Activated T-helper 9 cell treated with anti-CD3 and anti-CD28 coated beads, Interleukin-2, amount 50 U/mL, for 16 hours (primary cell): ENCODE data around the gene NKTR.

ENCODE experiments used
- DNase-seq: peaks from one replicate; pipeline ENCODE4 v3.0.0-alpha.2; 2020; ENCODE audit warnings: low read depth

Gene NKTR

GRCh38 chr3:42651248-42652091, 51.0 kb downstream of the NKTR start:
- no peak for DNase-seq

- no peak for DNase-seq
Measured at GRCh38 chr3:42652251-42652610, 51.7 kb downstream of the NKTR start.

- DNase-seq: no peak
Measured at GRCh38 chr3:42652611-42653302, 52.3 kb downstream of the NKTR start.

- no peak for DNase-seq
Measured at GRCh38 chr3:42653303-42653559, 52.7 kb downstream of the NKTR start.

DNA sequence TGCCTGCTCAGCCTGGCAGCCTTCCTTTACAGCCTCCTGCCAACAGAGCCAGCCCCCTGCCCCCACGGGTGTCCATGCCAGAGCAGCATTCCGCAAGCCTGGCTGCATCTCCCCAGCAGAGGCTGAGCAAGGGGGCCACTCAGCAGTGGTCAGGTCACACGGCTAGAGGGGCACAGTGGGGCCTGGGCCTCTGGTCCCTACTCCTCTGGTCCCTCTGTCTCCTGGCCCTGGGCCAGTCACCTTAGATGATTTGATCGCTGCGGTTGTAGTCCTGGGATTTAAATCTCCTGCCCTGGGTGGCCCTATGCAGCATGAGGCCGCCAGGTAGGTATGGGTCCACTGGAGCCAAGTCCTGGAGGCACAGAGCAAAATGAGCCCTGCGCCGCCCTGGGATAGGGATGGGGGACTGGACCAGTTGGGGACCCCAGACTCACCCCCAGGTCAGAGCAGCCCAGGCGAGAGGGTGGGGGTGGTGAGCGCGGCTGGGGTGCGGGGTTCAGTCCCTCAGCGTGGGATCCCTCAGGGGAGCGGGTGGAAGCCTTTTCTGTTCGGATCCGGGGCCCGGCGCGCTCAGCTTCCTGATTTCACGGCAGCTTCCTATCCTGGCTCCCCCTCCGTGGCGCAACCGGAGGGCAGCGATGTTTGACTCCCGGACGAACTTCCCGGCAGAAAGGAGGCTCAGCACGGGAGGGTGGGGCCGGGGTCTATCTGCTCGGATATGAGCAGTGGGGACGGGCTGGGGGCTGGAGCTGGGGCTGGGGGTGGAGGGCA, 53.3 kb downstream of the NKTR start, which contains the start of gene ZBTB47:
TSS of gene ZBTB47 (plus strand) at position 138 of the 771 bp plus-strand sequence. CDS start 4,659 bp downstream, outside the sequence.
- no peak for DNase-seq

DNA sequence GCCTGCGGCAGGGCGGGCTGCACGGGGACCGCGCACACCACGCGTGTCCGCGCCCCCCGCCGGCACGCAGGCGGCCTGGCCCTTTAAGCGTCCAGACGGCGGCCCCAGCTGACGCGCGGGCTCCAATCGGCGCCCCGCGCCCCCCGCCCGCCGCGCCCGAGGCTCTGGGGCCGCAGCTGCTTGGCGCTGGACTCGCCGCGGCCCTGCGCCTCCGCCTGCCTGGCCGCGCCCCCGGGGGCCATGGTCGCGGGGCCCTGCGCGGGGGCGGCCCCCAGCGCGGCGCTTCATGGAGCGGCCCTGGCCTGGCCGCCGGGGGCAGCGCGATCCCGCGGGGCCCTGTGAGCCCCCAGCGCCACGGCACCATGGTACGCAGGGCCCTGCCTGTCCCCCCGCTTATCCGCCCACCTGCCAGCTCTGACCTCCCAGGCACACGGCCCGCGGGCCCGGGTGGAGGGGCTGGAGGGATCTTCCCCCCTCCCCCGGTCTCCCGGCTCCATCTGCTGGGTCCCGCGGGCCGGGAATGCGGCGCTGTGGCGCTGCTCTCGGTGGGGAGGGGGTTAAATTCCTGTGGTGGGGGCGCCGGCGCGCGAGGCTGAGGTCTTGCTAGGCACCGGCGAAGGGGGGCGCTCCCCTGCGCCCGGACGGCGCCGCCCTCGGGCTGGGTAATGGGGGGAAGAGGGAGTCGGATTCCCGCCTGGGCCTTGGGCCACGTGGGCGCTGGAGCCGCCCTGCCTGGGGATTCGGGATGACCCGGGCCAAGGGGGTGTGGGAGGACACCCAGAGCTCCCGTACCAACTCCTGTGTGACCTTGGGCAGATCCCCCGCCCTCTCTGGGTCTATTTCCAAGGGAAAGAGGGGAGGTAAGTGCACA, 54.1 kb downstream of the NKTR start:
- DNase-seq: no peak

- DNase-seq: no peak
Measured at GRCh38 chr3:42655331-42655888, 54.9 kb downstream of the NKTR start.

DNA sequence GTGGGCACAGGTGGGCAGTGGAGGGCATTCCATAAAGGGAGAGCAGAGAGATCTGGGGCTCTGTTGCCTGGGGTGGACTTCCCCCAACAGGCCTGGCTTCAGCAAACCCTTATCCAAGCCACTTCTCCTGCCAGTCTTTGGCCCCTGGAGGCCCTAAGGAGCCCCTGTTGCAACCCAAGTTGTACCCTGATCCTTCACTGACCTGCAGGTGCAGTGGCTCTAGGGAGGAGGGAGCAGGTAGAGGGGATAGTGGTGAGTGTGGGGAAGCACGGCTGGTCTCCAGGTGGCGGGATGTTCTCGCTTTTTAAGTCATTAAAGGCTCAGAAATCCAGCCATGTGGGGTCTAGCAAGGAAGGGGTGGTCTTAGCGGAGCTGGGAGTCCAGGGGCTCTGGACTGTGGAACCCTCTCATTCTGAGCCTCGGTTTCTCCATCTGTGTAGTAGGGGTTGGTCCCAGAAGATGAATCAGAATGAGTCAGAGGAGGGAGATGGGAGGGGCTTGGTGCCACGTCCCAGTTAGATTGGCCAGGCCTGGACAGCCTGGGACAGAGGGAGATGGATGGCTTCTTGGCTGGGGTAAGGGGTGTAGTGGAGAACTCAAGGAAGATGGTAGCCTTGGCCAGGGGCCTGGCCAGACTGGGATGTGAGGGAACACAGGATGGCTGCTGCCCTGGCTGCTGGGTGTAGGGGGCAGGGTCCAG, 55.6 kb downstream of the NKTR start:
- DNase-seq: no peak

DNA sequence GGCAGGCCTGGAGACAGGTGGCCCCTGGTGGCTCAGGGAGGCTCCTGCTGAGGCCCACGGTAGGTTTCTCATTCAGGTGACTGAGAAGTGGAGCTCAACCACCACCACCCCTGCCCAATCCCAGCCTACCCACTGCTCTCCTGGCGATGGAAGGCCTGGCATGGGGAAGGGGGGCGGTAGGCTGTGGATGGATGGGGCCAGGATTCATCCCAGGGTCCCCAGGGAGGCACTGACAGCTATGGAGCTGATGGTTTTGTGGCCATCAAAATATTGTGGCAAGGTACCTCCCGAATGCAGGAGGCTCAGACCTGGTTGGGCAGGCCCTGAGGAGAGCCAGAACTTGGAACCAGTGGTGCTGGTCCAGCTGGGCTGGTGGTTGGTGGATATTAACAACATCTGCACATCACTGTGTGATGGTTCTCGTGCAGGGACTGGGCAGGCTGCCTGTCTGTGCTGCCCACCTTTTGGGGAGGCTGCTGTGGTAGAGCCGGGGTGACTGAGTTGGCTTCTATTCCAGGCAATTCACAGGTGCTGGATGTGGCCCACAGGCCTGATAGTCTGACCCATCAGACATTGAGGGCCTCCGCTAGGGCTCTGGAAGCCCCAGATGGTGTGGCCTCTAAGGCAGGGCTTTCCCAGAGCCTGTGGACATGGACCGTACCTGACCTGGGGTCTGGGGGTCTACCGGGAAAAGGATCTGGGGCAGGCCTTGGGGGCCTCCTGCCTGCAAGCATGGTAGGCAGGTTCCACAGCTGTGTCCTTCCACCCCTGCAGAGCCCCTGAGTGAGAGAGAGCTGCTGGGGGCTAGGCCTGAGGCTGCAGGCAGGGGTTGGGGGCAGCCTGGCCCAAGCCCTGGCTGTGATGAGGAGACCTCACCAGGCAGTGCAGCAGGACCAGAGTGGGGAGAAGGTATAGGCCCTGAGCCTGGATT, 56.5 kb downstream of the NKTR start:
- DNase-seq: no peak

DNA sequence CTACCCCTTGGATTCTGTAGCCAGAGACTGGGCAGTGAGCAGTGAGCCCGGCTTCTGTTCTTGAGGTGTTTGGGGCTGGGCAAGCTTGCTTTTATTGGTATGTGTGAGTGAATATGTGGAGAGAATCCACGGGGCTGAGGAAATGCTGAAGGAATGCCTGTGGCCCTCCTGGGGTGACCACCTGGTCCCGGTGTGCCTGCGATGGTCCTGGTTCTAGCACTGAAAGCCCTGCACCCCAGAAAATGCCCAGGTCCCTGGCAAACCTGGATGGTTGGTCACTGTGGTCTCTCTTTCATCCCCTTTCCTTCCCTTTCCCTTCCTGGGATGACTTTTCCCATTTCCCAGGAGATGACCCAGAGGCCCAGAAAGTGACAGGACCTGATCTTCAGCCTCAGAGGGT, 57.2 kb downstream of the NKTR start:
- DNase-seq: no peak

DNA sequence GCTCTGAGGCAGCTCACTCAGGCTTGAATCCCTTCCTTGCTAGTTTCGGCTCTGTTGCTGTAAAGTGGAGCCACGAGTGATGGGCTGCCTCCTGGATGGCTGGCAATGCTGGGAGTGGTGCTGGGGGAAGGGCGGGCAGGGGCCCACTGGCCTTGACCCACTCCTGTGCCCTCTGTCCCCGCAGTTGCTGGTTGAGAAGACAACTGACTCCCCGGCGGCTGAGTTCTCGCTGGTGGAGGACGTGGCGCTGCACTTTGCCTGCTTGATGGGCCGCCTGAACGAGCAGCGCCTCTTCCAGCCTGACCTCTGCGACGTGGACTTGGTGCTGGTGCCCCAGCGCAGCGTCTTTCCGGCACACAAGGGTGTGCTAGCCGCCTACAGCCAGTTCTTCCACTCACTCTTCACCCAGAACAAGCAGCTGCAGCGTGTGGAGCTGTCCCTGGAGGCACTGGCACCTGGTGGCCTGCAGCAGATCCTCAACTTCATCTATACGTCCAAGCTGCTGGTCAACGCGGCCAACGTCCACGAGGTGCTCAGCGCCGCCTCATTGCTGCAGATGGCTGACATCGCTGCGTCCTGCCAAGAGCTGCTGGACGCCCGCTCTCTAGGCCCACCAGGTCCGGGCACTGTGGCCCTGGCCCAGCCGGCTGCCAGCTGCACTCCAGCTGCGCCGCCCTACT, 57.7 kb downstream of the NKTR start:
- DNase-seq: no peak

- DNase-seq: no peak
Measured at GRCh38 chr3:42658771-42659390, 58.4 kb downstream of the NKTR start.

DNA sequence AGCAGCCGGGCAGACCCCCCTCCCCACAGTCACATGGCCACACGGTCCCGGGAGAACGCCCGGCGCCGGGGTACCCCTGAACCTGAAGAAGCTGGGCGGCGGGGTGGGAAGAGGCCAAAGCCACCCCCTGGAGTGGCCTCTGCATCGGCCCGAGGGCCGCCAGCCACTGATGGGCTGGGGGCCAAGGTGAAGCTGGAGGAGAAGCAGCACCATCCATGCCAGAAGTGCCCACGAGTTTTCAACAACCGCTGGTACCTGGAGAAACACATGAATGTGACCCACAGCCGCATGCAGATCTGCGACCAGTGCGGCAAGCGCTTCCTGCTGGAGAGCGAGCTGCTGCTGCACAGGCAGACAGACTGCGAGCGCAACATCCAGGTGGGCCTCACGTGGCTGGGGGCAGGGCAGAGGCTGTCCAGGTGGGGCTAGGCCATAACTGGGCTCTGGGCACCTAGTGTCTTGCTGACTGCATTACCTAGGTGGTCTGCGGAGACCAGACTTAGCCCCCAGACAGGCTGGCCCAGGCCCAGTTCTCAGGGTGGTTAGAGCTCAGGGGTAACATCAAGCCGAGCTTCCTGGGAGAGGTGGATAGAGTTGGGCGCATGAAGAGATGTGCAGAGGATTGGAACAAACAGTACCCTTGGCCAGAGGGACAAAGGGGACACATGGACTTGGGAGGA, 59.1 kb downstream of the NKTR start:
- DNase-seq: no peak

DNA sequence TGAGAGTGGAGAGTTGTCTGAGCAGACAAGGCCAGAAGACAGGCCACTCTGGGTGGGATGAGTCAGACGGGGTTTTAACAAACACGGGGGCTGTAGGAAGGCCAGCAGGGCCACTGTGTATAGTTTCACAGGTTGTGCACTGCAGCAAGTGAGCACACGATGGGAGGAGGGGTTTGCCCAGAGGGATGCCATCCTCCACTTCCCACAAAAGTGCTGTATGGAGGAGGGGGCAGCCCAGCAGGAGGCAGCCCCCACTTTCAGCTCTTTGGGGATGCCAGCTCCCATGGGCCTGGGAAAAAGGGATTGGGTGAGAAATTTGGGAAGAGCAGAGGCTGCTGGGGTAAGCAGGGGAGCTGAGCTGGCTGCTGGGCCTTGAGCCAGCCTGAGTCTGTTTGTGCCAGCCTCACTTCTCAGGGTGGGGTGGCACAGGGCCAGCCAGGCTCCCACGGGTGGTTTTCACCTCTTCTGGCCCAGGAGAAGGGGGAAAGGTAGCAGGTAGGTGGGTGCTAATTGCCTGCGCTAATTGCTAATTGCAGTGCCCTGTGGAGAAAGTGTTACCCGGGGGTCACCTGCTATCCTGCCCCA, 59.7 kb downstream of the NKTR start:
- DNase-seq: no peak

DNA sequence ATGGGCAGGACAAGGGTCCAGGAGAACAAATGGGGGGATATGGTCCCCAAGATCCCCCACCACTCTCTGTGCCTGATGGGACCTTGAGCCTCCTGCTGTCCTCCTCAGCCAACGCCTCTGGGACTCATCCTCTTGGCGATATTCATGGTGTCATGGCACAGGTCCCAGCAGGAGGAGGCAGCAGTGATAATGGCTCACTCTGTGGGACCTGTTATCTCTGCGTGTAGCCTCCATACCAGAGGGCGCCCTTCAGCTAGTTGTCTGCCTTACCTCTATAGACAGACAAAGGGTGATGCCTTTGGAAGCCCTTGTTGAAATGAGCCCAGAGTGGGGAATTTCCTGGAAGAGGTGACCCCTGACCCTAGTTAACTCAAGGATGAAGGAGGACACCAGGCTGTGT, 60.4 kb downstream of the NKTR start:
- no peak for DNase-seq

GRCh38 chr3:42661593-42662022, 61.1 kb downstream of the NKTR start:
- no peak for DNase-seq

GRCh38 chr3:42662037-42662812, 61.7 kb downstream of the NKTR start:
- DNase-seq: no peak
